ENCODE data around the gene CTXND2.
A peak's percentile ranks its signal among the peaks of the same experiment; 100 is the strongest.

Gene CTXND2

GRCh38 chr1:150961756-150962155 is 74.8 kb downstream of the CTXND2 start:
- no peaks in the 10 kb centered on the region for H3K9me3 Mint-ChIP-seq
- peak overlapping the region; percentile 15 for H3K27ac Mint-ChIP-seq
- H3K36me3 Mint-ChIP-seq (ENCODE audit: low read depth), result peaks cover 75% of the 10 kb centered on the region
- H3K4me1 Mint-ChIP-seq (ENCODE audit: low read depth), result peaks cover 3% of the 10 kb centered on the region
- no peak overlapping the region for H3K4me3 Mint-ChIP-seq
- H3K27me3 Mint-ChIP-seq, result no peaks in the 10 kb centered on the region
